HG02610 (cell line): Measurements from ENCODE around the gene MRFAP1.

Source experiments
- ATAC-seq: cut with Tn5 transposase; IDR thresholded peaks from one replicate; pipeline ENCODE4 v1.9.1; 2021; ENCODE audit warnings: mild to moderate bottlenecking, moderate library complexity; ENCODE audit not compliant: unreplicated experiment

The MRFAP1 gene

GRCh38 chr4:6689506-6689960, 49.0 kb downstream of the MRFAP1 start:
- no peak for ATAC-seq
